Liver (tissue), 9 donors: Measurements from ENCODE around the gene ASXL1. TPM values are rescaled to one million over a fixed set of nuclear protein-coding genes. Genes with fewer than 3 reads are reported as not detected.

Experiments
- DNase-seq: peaks from one replicate; pipeline ENCODE4 v3.0.0-alpha.2; 2017; ENCODE audit warnings: low spot score
- H3K27ac ChIP-seq, 2 donors: one replicate each; pipeline ENCODE4 v1.7.0; 2013; ENCODE audit warnings: inconsistent platforms in 2 of 2, low read length in 2 of 2, control low read depth in 1 of 2, low read depth in 1 of 2, mild to moderate bottlenecking in 1 of 2
- H3K27me3 ChIP-seq, 4 donors: one replicate each; pipeline versions ENCODE4 v1.6.1 to v1.7.0; 2013; ENCODE audit warnings: low read length in 3 of 4, inconsistent platforms in 1 of 4, mild to moderate bottlenecking in 1 of 4, moderate library complexity in 1 of 4; ENCODE audit not compliant: control insufficient read depth in 4 of 4, insufficient read depth in 4 of 4
- H3K36me3 ChIP-seq, 4 donors: one replicate each; pipeline versions ENCODE4 v1.6.1 to v1.7.0; 2013; ENCODE audit warnings: low read length in 3 of 4, mild to moderate bottlenecking in 3 of 4, low read depth in 1 of 4, moderate library complexity in 1 of 4; ENCODE audit not compliant: control insufficient read depth in 4 of 4, insufficient read depth in 3 of 4
- H3K4me1 ChIP-seq, 4 donors: one replicate each; pipeline versions ENCODE4 v1.6.1 to v1.7.0; 2013; ENCODE audit warnings: low read length in 3 of 4, mild to moderate bottlenecking in 3 of 4, moderate library complexity in 1 of 4; ENCODE audit not compliant: control insufficient read depth in 4 of 4, insufficient read depth in 4 of 4
- H3K4me3 ChIP-seq, 3 donors: one replicate each; pipeline versions ENCODE4 v1.6.1 to v1.7.0; 2013; ENCODE audit warnings: low read length in 3 of 3, control low read depth in 1 of 3, low read depth in 1 of 3, mild to moderate bottlenecking in 1 of 3
- H3K9ac ChIP-seq, 2 donors: one replicate each; pipeline ENCODE4 v1.7.0; 2013; ENCODE audit warnings: low read length in 2 of 2, mild to moderate bottlenecking in 2 of 2, moderate library complexity in 2 of 2, control low read depth in 1 of 2, low read depth in 1 of 2
- H3K9me3 ChIP-seq, 4 donors: one replicate each; pipeline versions ENCODE4 v1.6.1 to v1.7.0; 2013; ENCODE audit warnings: low read length in 3 of 4; ENCODE audit not compliant: control insufficient read depth in 4 of 4
- ATF3 ChIP-seq: IDR thresholded peaks from 2 replicates; pipeline ENCODE4 v1.6.1; 2016; ENCODE audit warnings: antibody characterized with exemption
- CTCF ChIP-seq: fragments of 150-350 bp; IDR thresholded peaks from 2 replicates; pipeline ENCODE4 v1.5.1; 2017; ENCODE audit warnings: improper control_type of control experiment, low read depth, low read length; ENCODE audit not compliant: missing input control
- EGR1 ChIP-seq, 2 donors: IDR thresholded peaks; 2 replicates each; pipeline ENCODE4 v1.6.1; 2016 to 2018; ENCODE audit warnings: antibody characterized with exemption in 2 of 2, low read depth in 2 of 2
- FOXA1 ChIP-seq: IDR thresholded peaks from 2 replicates; pipeline ENCODE4 v1.6.1; 2016; ENCODE audit warnings: antibody characterized with exemption
- FOXA2 ChIP-seq: IDR thresholded peaks from 2 replicates; pipeline ENCODE4 v1.6.1; 2016; ENCODE audit warnings: antibody characterized with exemption
- GABPA ChIP-seq, 2 donors: IDR thresholded peaks in 1 of 2; conservative IDR thresholded peaks in 1 of 2; 2 replicates each; pipeline ENCODE4 v1.6.1; 2016; ENCODE audit warnings: antibody characterized with exemption in 2 of 2, mild to moderate bottlenecking in 1 of 2, moderate library complexity in 1 of 2
- HNF4A ChIP-seq, 2 donors: conservative IDR thresholded peaks; 2 replicates each; pipeline ENCODE4 v1.6.1; 2016; ENCODE audit warnings: antibody characterized with exemption in 2 of 2, mild to moderate bottlenecking in 2 of 2
- HNF4G ChIP-seq: IDR thresholded peaks from 2 replicates; pipeline ENCODE4 v1.6.1; 2016; ENCODE audit warnings: antibody characterized with exemption
- JUND ChIP-seq, 2 donors: IDR thresholded peaks; 2 replicates each; pipeline ENCODE4 v1.6.1; 2016; ENCODE audit warnings: antibody characterized with exemption in 2 of 2
- MAX ChIP-seq: IDR thresholded peaks from 2 replicates; pipeline ENCODE4 v1.6.1; 2016; ENCODE audit warnings: antibody characterized with exemption
- NR2F2 ChIP-seq: IDR thresholded peaks from 2 replicates; pipeline ENCODE4 v1.6.1; 2016; ENCODE audit warnings: antibody characterized with exemption
- RAD21 ChIP-seq, 2 donors: IDR thresholded peaks; 2 replicates each; pipeline ENCODE4 v1.6.1; 2016; ENCODE audit warnings: antibody characterized with exemption in 2 of 2, mild to moderate bottlenecking in 2 of 2
- REST ChIP-seq: IDR thresholded peaks from 2 replicates; pipeline ENCODE4 v1.6.1; 2016; ENCODE audit warnings: antibody characterized with exemption, mild to moderate bottlenecking
- RXRA ChIP-seq, 2 donors: IDR thresholded peaks; 2 replicates each; pipeline ENCODE4 v1.6.1; 2017 to 2018; ENCODE audit warnings: antibody characterized with exemption in 2 of 2, mild to moderate bottlenecking in 1 of 2
- SP1 ChIP-seq: IDR thresholded peaks from 2 replicates; pipeline ENCODE4 v1.6.1; 2018; ENCODE audit warnings: antibody characterized with exemption, mild to moderate bottlenecking
- TAF1 ChIP-seq: conservative IDR thresholded peaks from 2 replicates; pipeline ENCODE4 v1.6.1; 2016; ENCODE audit warnings: antibody characterized with exemption, mild to moderate bottlenecking
- YY1 ChIP-seq: IDR thresholded peaks from 2 replicates; pipeline ENCODE4 v1.6.1; 2016; ENCODE audit warnings: antibody characterized with exemption, mild to moderate bottlenecking
- ZBTB33 ChIP-seq: IDR thresholded peaks from 2 replicates; pipeline ENCODE4 v1.6.1; 2016; ENCODE audit warnings: antibody characterized with exemption
- WGBS: extraction: QIAGEN DNeasy Blood & Tissue Kit; methylation state at CpG from one replicate; pipeline ENCODE4 v1.1.7; 2013; 5-methylcytosine and 5-hydroxymethylcytosine counted together
- polyA plus RNA-seq, 2 donors: library from polyadenylated mRNA; stranded (reverse) in 1 of 2; unstranded in 1 of 2; fragments of 200-250 nt in 1 of 2; fragments of >200 nt in 1 of 2; fragmentation: Nextera tagmentation in 1 of 2; extraction: Ambion mirVana in 1 of 2; gene quantifications; one replicate each; pipeline versions ENCODE4 v1.2.1 to v1.2.3, GENCODE V29; 2013 to 2015
- total RNA-seq, 2 donors: library from RNA; depleted of rRNA; stranded (reverse); fragments of >200 nt; gene quantifications; one replicate each; pipeline ENCODE4 v1.2.3, GENCODE V29; 2014
- donor health status: healthy.
- donor health status: healthy.
- donor health status: healthy.
- donor health status: healthy.
- donor health status: healthy.

Gene ASXL1
- total and polyA plus RNA-seq, 4 donors, result 13.4 to 61.3 (median 24.5) TPM

- no peak overlapping the region for H3K4me3 ChIP-seq
- H3K36me3 ChIP-seq, result no peaks in the 10 kb centered on the region
- H3K27ac ChIP-seq, result no peak overlapping the region
- WGBS, result 92% methylated on average over 3 of the region's 3 CpGs
- no peaks in the 10 kb centered on the region for H3K27me3 ChIP-seq
- no peaks in the 10 kb centered on the region for H3K4me1 ChIP-seq
- no peak for DNase-seq
- H3K9me3 ChIP-seq, result no peaks in the 10 kb centered on the region
- no peak for TF ChIP-seq NR2F2
- TF ChIP-seq CTCF, result no peak
- TF ChIP-seq SP1, result no peak
- no peak for TF ChIP-seq ZBTB33
- TF ChIP-seq HNF4G, result no peak
- TF ChIP-seq RXRA (IDR thresholded peaks at IDR 0.05), result no peak
- no peak for TF ChIP-seq MAX
- TF ChIP-seq HNF4A (conservative IDR thresholded peaks at IDR 0.05), result no peak
- TF ChIP-seq FOXA1, result no peak
- no peak for TF ChIP-seq YY1
- no peak overlapping the region for H3K9ac ChIP-seq
Observed at GRCh38 chr20:32343439-32343838, 14.7 kb upstream of the ASXL1 start.

- Histone ChIP-seq H3K4me1 (no peaks in the 10 kb centered on the region), H3K9ac (no peak overlapping the region), H3K27me3 (no peaks in the 10 kb centered on the region), H3K9me3 (no peaks in the 10 kb centered on the region), H3K36me3 (no peaks in the 10 kb centered on the region), H3K4me3 (no peak overlapping the region), H3K27ac (no peak overlapping the region)
- TF ChIP-seq HNF4A (conservative IDR thresholded peaks at IDR 0.05) (no peak), SP1 (no peak), GABPA (IDR thresholded peaks at IDR 0.05 in 1 of 2, conservative IDR thresholded peaks at IDR 0.05 in 1 of 2) (no peak), TAF1 (no peak), NR2F2 (no peak), EGR1 (IDR thresholded peaks at IDR 0.05; ENCODE audit: low read depth in 2 of 2) (no peak), FOXA1 (no peak), RAD21 (IDR thresholded peaks at IDR 0.05) (no peak), YY1 (no peak), JUND (IDR thresholded peaks at IDR 0.05) (no peak), ZBTB33 (no peak), FOXA2 (no peak), CTCF (no peak), REST (no peak), MAX (no peak), HNF4G (no peak), ATF3 (no peak), RXRA (IDR thresholded peaks at IDR 0.05) (no peak)
- 60% methylated on average over 7 of the region's 7 CpGs for WGBS
- DNase-seq, result no peak
Observed at GRCh38 chr20:32344835-32345506, 13.2 kb upstream of the ASXL1 start.
